Tibial artery (tissue), 4 donors: Measurements from ENCODE around the gene SEC22B.
"Not testable (repeated sequence)": the region's sequence is repeated elsewhere in the genome, so short reads cannot be mapped to it uniquely, and the experiment has no call there.

ENCODE experiments used
- DNase-seq, 2 donors: peaks; one replicate each; pipeline ENCODE4 v3.0.0-alpha.2; 2019
- H3K27ac ChIP-seq, 2 donors: fragments of 200-600 bp; sonication (generic) in 1 of 2; 1 replicate in 1 of 2; 2 replicates in 1 of 2; pipeline ENCODE4 v1.5.1; 2018 to 2019; ENCODE audit warnings: mild to moderate bottlenecking in 1 of 2
- H3K27me3 ChIP-seq, 2 donors: fragments of 200-600 bp; sonication (generic) in 1 of 2; one replicate each; pipeline versions ENCODE4 v1.5.1 to v1.6.0; 2016 to 2019
- H3K36me3 ChIP-seq, 3 donors: fragments of 200-600 bp; sonication (generic) in 2 of 3; one replicate each; pipeline ENCODE4 v1.5.1; 2016 to 2019; ENCODE audit warnings: mild to moderate bottlenecking in 2 of 3
- H3K4me1 ChIP-seq, 4 donors: fragments of 200-600 bp; sonication (generic) in 2 of 4; 1 replicate in 3 of 4; 2 replicates in 1 of 4; pipeline ENCODE4 v1.5.1; 2016 to 2019
- H3K4me3 ChIP-seq, 2 donors: fragments of 200-600 bp; sonication (generic) in 1 of 2; 1 replicate in 1 of 2; 2 replicates in 1 of 2; pipeline ENCODE4 v1.5.1; 2018 to 2019; ENCODE audit warnings: mild to moderate bottlenecking in 2 of 2
- H3K9me3 ChIP-seq, 3 donors: fragments of 200-600 bp; sonication (generic) in 1 of 3; one replicate each; pipeline ENCODE4 v1.5.1; 2016 to 2019
- CTCF ChIP-seq, 2 experiments: fragments of 200-600 bp in 1 of 2; fragments of 450-650 bp in 1 of 2; IDR thresholded peaks; one replicate each; pipeline ENCODE4 v1.5.1; 2017 to 2019; ENCODE audit warnings: antibody characterized with exemption in 2 of 2, mild to moderate bottlenecking in 1 of 2, moderate library complexity in 1 of 2
- intact Hi-C: fragments of 100-400 bp; cut with DNase I; formaldehyde crosslinking; loops from one replicate; pipeline ENCODE4 v1.15.0; 2023; ENCODE audit warnings: low total_unique reads

Gene SEC22B

DNA sequence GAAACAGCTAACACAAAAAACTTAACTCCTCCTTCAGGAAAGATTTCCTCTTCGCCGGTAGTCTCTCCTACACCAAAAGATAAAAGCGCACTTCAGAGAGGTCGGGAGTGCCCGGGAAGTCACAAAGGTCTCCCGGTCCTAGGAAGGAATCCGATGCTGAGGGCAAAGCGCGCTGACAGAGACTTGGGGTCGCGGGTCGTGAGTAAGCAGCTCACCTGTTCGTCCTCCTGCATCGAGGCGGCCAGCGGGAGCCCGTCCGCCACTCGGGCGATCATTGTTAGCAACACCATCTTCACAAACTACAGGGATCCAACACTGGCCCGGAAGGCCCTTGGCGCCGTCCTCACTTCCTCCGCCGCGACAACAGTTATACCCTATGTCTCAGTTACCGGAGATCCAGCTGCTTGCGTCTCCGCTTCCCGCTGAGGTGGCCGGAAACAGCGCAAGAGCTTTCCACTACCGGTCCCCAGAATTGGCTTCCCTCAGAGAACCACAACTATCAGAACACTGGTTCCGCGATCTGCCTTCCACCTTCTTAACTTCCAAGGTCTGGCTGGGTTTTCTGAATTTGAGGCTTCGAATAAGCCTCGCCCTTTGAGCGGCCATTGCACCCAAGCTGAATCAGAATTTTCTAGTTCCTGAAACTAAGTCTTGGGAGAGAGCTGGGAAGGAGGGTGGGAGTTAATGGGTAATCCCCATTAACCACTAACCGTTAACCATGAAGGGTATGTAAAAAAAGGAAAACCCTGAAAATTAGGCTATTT lies at the start of gene SEC22B:
Gene SEC22B, minus strand, starts transcription at position 429 of the 764 bp plus-strand sequence. Its CDS starts 139 bp downstream, at position 290.
- Histone ChIP-seq H3K27me3 (no peaks in the 10 kb centered on the region), H3K4me1 (peaks cover 0 to 29% (median 8%) of the 10 kb centered on the region in 4 donors), H3K9me3 (no peaks in the 10 kb centered on the region), H3K36me3 (no peaks in the 10 kb centered on the region), H3K4me3 (peak within 1 kb of the TSS; percentile 91 to 92), H3K27ac (peak within 1 kb of the TSS; percentile 94 to 96)
- no peak for TF ChIP-seq CTCF (IDR thresholded peaks at IDR 0.05)
- DNase-seq, result peak; percentile 90 to 93
- intact Hi-C loops, result no loop called here

DNA sequence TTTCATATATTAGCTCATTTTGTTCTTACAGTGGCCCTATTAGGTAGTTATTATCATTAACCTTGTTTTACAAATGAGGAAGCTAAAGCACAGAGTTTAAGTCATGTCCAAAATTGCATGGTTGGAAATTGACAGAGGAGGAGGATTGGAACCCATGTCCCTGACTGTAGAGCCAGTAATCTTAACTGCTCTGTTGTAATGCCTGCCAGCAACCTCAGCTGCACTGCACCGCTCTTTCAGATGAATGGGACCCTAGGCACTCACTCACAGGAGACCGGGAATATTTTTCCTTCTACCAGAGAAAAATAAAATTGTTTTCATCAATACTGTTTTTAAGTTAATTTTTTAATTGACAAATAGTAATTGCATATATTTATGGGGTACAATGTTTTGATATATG lies 41.6 kb upstream of the SEC22B start:
- peak in 1 of 2 donors; percentile 19 for DNase-seq
- H3K9me3 ChIP-seq, H3K27ac ChIP-seq, intact Hi-C loops, H3K36me3 ChIP-seq, H3K4me3 ChIP-seq, H3K4me1 ChIP-seq, H3K27me3 ChIP-seq: not testable (repeated sequence)

DNA sequence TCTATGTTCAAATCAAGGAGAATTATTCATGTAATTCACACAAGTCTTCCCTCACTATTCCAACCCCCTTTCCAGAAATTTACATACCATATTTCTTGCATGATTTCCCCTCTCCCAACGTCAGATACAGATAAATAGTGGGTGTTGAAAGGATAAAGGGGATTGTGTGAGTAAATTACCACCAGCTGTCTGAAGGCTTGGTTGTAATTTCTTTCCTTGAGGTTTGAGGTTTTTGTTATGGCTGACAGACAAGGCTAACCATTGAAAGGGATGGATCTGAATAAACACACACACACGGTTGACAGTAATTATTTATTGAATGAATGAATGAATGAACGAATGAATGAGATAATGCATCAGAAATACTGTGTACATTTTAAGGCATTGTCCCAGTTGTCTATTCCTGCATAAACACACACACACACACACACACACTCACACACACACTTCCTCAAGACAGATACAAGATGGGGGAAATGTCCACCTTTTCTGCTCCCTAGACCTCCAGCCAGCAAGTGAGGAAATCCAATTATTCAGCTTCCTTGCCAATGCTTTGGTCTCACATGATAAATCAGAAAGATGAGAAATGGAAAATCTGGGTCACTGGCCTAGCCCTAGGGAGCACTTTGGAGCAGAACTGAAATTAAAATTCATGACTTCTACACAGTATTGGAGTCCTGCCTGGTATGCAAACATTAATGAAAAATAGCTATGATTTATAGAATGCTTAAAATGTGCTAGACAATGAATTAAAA lies 41.0 kb upstream of the SEC22B start:
- H3K4me1 ChIP-seq, H3K9me3 ChIP-seq, H3K27me3 ChIP-seq, intact Hi-C loops, H3K4me3 ChIP-seq, H3K36me3 ChIP-seq, H3K27ac ChIP-seq: not testable (repeated sequence)
- DNase-seq, result peak in 1 of 2 donors; percentile 22

- H3K4me1 ChIP-seq, DNase-seq, intact Hi-C loops, H3K9me3 ChIP-seq, H3K27ac ChIP-seq, H3K4me3 ChIP-seq, H3K36me3 ChIP-seq, H3K27me3 ChIP-seq: not testable (repeated sequence)
Observed at GRCh38 chr1:120213606-120214005, 37.3 kb upstream of the SEC22B start.

DNA sequence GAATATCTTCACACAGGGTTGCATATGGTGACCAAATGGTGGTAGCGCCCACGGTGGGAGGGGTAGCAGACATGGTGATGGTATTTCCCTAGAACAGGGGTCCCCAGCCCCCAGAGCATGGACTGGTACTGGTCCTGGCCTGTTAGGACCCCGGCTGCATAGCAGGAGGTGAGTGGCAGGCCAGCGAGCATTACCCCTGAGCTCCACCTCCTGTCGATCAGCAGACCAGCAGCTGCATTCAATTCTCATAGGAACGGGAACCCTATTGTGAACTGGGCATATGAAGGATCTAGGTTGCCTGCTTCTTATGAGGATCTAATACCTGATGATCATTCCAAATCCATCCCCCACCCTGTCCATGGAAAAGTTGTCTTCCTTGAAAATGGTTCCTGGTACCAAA lies 34.4 kb upstream of the SEC22B start:
- H3K27me3 ChIP-seq, H3K4me1 ChIP-seq, H3K4me3 ChIP-seq, DNase-seq, H3K27ac ChIP-seq, intact Hi-C loops, H3K36me3 ChIP-seq, H3K9me3 ChIP-seq: not testable (repeated sequence)

DNA sequence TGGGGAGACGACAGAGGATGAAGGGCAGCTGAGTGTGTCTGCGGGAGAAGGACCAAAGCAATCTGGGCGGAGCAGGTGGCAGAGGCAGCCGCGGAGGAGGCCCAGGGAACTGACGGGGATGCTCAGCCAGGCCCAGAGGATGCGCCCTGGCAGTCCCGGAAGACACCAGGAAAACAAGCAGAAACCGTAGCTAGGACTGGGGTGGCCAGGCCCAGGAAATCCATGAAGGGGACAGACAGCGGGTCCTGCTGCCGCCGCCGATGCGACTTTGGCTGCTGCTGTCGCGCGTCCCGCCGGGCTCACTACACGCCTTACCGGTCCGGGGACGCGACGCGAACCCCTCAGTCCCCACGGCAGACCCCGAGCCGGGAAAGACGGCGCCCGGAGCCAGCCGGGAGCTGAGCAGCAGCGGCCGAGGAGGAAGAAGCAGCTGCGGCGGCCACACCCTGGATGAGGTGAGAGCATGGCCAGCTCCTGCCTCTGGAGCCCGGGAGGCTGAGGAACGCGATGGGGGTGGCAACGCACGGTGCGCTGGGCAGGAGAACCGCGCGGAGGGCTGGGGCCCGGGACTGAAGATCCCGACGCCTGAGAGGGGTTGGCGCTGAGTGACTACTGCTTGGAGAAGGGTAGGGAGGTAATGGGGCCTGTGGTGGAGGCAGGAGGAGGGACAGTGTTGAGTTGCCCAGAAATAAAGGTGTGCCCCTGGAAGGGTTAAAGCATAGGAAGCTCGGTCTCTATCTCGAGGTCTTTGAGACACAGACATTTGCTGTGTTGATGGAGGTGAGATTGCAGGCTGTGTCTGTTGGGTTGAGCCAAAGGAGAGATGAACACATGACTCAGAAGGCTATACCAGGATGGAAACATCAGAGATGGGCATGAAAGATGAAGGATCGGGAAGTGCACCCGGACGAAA lies 20.8 kb upstream of the SEC22B start:
- DNase-seq, H3K9me3 ChIP-seq, H3K36me3 ChIP-seq, intact Hi-C loops, H3K4me1 ChIP-seq, H3K27ac ChIP-seq, H3K27me3 ChIP-seq: not testable (repeated sequence)
- H3K4me3 ChIP-seq, result peak overlapping the region; percentile 40 to 42

DNA sequence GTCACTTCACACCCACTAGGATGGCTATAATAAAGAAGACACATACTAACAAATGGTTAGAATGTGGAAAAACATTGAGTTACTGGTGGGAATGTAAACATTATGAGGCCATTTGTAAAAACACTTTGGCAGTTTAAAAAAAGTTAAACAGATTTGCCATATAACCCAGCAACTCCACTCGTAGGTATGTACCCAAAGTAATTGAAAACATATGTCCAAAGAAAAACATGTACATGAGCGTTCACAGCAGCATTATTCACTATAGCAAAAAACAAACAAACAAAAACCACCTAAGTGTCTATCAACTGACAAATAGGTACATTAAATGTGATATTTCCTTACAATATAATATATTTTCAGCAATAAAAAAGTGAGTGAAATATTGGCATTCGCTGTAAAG lies 12.3 kb upstream of the SEC22B start:
- H3K9me3 ChIP-seq, intact Hi-C loops, H3K4me1 ChIP-seq, H3K4me3 ChIP-seq, H3K27ac ChIP-seq, DNase-seq, H3K36me3 ChIP-seq, H3K27me3 ChIP-seq: not testable (repeated sequence)

DNA sequence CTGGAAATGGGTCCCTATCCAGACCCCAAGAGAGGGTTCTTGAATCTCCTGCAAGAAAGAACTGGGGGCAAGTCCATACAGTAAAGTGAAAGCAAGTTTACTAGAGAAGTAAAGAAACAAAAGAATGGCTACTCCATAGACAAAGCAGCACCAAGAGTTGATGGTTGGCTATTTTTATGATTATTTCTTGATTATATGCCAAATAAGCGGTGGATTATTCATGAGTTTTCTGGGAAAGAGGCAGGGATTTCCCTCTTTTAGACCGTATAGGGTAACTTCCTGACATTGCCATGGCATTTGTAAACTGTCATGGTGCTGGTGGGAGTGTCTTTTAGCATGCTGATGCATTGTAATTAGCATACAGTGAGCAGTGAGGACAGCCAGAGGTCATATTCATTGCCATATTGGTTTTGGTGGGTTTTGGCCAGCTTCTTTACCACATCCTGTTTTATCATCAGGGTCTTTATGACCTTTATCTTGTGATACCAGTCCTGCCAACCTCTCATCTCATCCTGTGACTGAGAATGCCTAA lies 5.9 kb upstream of the SEC22B start:
- intact Hi-C loops, DNase-seq, H3K27ac ChIP-seq, H3K9me3 ChIP-seq, H3K27me3 ChIP-seq, H3K36me3 ChIP-seq, H3K4me3 ChIP-seq: not testable (repeated sequence)
- H3K4me1 ChIP-seq, result peaks cover 0 to 18% (median 7%) of the 10 kb centered on the region in 4 donors

DNA sequence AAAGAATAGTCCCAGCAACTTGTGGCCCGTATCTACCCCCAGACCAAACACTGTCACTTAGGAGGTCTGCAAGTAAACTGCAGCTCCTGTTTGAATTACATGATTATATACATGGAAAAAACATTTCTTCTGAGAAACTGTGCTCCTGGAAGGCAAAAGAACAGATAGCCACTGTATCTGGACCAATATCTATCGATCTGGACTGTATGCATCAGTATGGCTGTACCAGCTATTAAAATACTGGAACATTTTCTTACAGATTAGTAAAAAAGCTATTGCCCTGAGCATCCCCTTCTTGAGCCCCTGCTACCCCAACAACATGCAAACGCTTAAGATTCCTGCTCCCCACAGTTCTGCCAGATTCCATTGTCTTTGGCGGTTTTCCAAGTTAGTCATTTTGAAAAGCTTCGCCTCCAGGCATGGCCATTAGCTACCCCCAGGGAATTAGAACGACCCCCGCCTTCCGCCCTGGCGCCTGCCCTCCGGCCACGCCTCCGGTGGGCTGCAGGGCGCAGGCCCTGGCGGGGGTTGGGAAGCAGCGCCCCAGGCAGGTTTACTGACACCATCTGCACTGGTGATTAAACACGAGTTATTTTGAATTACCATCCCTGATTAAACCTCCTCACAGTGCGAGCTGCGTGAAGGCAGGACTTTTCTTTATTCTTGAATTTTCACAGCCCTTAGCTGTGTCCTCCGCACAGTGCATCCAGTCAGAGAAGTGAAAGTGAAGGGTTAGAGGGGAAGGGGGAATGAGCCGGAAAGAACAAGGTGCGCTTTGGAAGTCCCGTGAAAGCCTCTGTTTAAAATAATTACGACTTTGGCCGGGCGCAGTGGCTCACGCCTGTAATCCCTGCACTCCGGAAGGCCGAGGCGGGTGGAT lies 3.7 kb upstream of the SEC22B start:
- H3K9me3 ChIP-seq, H3K27me3 ChIP-seq, DNase-seq, intact Hi-C loops, H3K36me3 ChIP-seq: not testable (repeated sequence)
- Histone ChIP-seq H3K27ac (peak overlapping the region; percentile 68 to 80), H3K4me3 (peak overlapping the region; percentile 47 to 51), H3K4me1 (peaks cover 0 to 29% (median 8%) of the 10 kb centered on the region in 4 donors)
